H1 (cell line): ENCODE data around the gene OR1K1.

Source experiments
- BCL11A ChIP-seq, 2 experiments: IDR thresholded peaks; one replicate each; pipeline ENCODE4 v1.6.1; 2011; ENCODE audit warnings: low read depth in 2 of 2, low read length in 2 of 2, mild to moderate bottlenecking in 2 of 2
- EGR1 ChIP-seq: IDR thresholded peaks from 2 replicates; pipeline ENCODE4 v1.6.1; 2011; ENCODE audit warnings: low read depth, low read length, borderline replicate concordance
- HDAC6 ChIP-seq: IDR thresholded peaks from one replicate; pipeline ENCODE4 v1.7.1; 2012; ENCODE audit warnings: low read depth, mild to moderate bottlenecking, inconsistent platforms, low read length, moderate library complexity
- POLR2A ChIP-seq, 2 experiments: IDR thresholded peaks; 1 replicate in 1 of 2; 2 replicates in 1 of 2; pipeline ENCODE4 v1.6.1; 2011; ENCODE audit warnings: low read depth in 2 of 2, low read length in 2 of 2, mild to moderate bottlenecking in 2 of 2; ENCODE audit errors: control extremely low read depth in 1 of 2
- RXRA ChIP-seq: IDR thresholded peaks from 2 replicates; pipeline ENCODE4 v1.6.1; 2011; ENCODE audit warnings: low read depth, mild to moderate bottlenecking, low read length, moderate library complexity; ENCODE audit not compliant: insufficient read depth
- TAF1 ChIP-seq: IDR thresholded peaks from 2 replicates; pipeline ENCODE4 v1.6.1; 2011; ENCODE audit warnings: mild to moderate bottlenecking, low read depth, low read length
- TF ChIP-seq, protein P1 (sequence below), 3 experiments: IDR thresholded peaks; 1 replicate in 2 of 3; 2 replicates in 1 of 3; pipeline versions ENCODE4 v1.5.1 to v1.6.1; 2011; ENCODE audit warnings: low read length in 3 of 3, mild to moderate bottlenecking in 3 of 3, inconsistent platforms in 2 of 3, low read depth in 1 of 3, moderate library complexity in 1 of 3; ENCODE audit not compliant: insufficient read depth in 1 of 3; ENCODE audit errors: control extremely low read depth in 1 of 3

DNA sequence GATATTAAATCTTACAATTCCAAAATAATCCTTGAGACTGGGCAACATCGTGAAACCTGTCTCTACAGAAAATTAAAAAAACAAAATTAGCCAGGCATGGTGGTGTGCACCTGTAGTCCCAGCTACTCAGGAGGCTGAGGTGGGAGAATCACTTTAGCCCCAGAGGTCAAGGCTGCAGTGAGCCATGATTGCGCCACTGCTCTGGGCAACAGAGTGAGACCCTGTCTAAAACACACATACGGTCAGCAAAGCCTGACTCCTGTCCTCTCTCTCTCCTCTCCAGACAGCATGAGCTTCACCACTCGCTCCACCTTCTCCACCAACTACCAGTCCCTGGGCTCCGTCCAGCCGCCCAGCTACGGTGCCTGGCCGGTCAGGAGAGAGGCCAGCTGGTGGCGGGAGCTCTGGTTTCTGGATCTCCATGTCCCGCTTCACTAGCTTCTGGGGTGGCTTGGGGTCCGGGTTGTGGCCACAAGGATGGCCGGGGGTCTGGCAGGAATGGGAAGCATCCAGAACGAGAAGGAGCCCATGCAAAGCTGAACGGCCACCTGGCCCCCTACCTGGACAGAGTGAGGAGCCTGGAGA, 37.4 kb downstream of the OR1K1 start:
- TF ChIP-seq BCL11A (IDR thresholded peaks at IDR 0.05; ENCODE audit: low read depth in 2 of 2, low read length in 2 of 2) (no peak), HDAC6 (no peak), EGR1 (no peak), RXRA (no peak), POLR2A (IDR thresholded peaks at IDR 0.05; ENCODE audit: control extremely low read depth in 1 of 2, low read depth in 2 of 2, low read length in 2 of 2) (no peak), TAF1 (no peak)
- TF ChIP-seq, protein P1, sequence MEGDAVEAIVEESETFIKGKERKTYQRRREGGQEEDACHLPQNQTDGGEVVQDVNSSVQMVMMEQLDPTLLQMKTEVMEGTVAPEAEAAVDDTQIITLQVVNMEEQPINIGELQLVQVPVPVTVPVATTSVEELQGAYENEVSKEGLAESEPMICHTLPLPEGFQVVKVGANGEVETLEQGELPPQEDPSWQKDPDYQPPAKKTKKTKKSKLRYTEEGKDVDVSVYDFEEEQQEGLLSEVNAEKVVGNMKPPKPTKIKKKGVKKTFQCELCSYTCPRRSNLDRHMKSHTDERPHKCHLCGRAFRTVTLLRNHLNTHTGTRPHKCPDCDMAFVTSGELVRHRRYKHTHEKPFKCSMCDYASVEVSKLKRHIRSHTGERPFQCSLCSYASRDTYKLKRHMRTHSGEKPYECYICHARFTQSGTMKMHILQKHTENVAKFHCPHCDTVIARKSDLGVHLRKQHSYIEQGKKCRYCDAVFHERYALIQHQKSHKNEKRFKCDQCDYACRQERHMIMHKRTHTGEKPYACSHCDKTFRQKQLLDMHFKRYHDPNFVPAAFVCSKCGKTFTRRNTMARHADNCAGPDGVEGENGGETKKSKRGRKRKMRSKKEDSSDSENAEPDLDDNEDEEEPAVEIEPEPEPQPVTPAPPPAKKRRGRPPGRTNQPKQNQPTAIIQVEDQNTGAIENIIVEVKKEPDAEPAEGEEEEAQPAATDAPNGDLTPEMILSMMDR (IDR thresholded peaks at IDR 0.05; ENCODE audit: control extremely low read depth in 1 of 3, insufficient read depth in 1 of 3, low read depth in 1 of 3, low read length in 3 of 3): no peak
